Measurements from ENCODE around the gene PSG7.
"Not testable (repeated sequence)": the region's sequence is repeated elsewhere in the genome, so short reads cannot be mapped to it uniquely, and the experiment has no call there.

Gene PSG7

DNA sequence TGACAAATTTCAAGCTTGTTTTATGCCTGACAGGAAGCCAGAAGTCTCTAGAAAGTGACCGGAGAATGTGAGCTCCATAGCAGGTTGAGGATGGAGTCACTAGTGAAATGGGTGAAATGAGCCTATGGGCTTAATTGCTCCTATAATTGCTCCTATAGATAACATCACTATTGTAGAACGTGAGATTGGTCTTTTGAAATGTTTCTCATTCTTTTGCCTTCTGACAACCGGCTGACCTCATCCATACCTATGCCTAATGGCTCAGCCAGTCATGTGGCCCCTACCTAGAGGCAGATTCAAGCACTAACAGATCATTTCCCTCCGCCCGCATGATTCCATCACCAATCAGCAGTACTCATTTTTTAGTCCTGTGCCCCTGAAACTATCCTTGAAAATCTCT, 23.5 kb downstream of the PSG7 start:
- DNase-seq: not testable (repeated sequence)

DNA sequence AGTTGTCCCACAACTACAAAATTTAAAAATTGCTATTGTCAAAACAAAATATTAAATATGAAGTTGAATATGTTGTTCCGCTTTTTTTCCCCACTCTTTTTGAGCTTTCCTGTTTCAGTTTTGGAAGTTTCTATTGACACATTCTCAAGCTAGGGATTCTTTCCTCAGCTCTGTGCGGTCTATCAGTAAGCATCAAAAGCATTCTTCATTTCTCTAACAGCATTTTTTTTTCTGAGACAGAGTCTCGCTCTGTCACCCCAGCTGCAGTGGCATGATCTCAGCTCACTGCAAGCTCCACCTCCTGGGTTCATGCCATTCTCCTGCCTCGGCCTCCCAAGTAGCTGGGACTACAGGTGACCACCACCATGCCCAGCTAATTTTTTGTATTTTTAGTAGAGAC, 24.1 kb downstream of the PSG7 start:
- DNase-seq: not testable (repeated sequence)

DNA sequence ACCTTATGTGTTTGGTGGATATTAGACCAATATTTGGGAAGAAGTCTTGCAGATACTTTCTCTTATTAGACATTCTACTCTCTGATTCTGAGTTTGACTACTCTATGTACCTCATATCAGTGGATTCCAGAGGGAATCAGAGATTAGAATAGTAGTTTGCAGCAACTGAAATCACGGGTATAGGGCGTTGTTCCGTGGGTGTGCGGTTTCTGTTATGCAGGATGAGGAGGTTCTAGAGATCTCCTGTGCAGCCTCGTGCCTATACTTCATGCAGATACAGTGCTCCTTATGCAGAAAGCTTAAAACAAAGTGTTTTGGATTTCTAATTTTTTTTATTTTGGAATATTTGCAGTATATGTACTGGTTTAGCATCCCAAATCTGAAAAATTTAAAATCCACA, 25.3 kb downstream of the PSG7 start:
- not testable (repeated sequence) for DNase-seq

DNA sequence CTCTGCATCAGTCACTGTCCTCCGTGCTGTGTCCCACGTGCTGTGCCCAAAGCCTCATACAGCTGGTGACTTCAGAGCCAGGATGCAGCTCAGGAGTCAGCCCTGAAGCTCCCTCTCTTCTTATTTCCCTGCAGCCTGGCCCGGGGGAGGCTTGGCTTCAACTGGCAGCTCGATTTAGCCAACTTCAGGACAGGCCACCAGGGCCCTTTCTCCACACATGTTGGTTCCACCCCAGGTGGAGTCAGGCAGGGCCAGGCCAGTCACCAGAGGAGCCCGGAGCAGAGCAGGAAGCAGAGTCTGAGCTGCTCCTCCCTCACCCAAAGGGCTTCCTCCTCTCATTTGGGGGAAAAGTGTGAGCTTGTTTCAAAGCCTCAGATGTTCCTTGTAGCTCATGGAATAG, 30.8 kb downstream of the PSG7 start:
- DNase-seq: not testable (repeated sequence)

DNA sequence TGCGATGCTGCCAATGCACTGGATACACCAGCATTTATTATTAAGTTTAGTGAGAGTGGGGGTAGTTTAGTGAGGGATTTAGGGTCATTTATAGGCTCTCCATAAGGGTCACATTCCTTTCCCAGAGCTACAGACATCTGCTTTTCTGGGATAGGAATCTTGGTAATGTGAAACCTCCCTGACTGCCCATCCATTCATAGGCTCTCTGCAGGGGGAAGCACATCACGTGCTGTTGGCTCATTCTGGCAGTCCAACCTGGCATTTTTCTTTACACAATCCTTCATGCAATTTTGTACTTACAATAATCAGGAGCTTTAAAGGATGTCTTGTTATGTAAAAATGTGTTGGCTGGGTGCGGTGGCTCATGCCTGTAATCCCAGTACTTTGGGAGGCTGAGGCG, 36.4 kb downstream of the PSG7 start:
- DNase-seq: not testable (repeated sequence)

DNA sequence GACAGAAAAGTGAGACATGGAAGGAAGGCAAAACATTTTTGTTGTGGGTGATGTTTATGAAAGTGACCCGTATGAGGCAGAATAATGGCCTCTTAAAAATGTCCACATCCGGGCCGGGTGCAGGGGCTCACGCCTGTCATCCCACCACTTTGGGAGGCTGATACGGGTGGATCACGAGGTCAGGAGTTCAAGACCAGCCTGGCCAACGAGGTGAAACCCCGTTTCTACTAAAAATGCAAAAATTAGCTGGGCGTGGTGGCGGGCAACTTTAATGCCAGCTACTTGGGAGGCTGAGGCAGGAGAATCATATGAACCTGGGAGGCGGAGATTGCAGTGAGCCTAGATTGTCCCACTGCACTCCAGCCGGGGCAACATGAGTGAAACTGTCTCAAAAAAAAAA, 37.3 kb downstream of the PSG7 start:
- DNase-seq: not testable (repeated sequence)

DNA sequence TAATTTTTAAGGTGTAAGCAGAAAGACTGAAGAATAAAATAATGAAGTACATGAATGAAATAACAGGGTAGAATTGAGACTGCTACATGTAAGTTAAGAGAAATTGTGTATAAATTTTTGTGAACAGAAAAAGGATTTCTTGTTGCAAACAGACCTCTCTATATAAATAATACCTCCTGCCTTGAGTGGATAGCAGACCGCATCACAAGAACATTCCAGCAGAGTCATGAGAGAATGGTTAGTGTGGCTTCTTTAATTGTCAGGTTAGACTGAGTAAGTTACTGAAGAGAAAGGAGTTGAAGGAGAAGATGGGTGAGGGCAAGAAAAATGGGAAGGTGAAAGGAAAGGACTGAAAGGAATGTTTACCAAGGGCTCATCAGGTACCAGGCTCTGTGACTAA, 37.9 kb downstream of the PSG7 start:
- not testable (repeated sequence) for DNase-seq

DNA sequence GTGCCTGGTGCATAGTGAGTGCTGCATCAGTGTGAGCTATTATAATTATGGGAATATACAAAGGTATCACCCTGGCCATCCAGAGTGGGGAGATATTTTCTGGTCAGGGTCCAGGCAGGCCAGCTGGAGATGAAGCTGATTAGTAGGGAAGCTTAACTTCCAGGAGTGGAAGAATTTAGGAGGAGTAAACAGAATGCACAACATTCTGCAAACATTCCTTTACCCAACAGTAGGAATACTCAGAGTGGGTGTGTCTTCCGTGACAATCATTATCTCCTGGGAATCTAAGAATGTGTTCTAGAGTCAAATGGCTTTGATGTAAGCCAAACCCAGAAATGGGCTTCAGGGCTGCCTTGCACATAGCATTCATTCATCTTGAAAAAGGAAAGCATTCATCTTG, 38.4 kb downstream of the PSG7 start:
- not testable (repeated sequence) for DNase-seq

DNA sequence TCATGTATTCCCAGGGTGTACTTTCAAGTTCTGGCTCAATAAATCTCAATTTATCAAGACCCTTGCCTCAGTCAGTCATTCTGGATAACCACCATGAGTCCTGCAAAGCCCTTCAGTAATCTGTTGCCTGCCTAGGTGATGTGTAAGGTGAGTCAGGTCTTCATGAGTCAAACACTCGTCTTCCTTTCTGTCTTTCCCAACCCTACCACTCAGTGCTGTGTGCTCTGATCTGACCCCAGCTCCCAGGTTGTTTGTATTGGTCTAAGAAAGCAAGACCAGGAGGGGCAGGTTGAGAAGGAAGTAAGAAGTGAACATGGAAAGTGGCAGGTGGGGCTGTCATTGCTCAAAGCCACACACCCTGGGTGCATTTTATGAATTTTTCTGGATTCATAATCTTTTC, 39.3 kb downstream of the PSG7 start:
- not testable (repeated sequence) for DNase-seq

DNA sequence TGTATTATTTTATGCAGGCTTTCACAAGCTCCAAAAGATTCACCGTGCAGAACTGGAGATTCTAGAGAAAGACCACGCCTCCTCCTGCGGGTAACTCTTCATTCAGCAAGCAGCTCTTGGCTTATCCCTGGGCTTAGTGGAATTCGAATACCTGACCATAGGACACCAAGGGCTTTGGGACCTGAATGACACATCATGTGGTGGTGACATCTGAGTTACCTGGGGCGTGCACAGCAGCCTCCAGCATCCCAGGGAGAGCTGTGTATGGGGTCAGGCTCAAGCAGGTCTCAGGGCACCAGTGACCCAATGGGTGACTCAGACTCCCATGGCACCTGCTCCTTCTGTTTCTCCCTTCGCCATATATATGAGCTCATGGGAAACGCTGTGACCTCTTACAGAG, 46.6 kb downstream of the PSG7 start:
- not testable (repeated sequence) for DNase-seq

DNA sequence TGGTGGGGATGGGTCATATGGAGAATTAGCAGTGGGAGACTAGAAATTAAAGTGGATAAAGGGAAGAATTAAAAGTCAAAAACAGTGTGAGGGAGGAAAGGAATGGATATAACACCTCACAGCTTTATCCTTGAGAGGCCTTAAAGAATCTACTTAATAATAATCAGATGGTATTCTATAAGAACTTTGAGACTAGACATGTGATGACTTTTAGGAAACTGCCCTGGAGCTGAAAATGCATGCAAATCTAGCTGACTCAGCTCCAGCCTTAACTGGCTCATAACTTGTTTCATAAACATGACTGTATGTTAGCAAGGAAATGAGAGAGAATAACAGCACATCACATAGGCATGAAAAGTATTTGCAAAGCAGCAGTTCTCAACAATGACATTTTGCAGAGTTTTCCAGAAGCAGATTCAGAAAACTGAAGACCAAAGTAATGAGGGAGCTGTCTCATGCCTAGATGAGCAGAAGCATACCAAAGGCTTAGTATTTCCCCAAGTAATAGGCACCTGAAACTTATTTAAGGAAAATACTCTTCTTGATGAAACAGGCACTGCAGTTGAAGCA, 49.0 kb downstream of the PSG7 start:
- DNase-seq: not testable (repeated sequence)

DNA sequence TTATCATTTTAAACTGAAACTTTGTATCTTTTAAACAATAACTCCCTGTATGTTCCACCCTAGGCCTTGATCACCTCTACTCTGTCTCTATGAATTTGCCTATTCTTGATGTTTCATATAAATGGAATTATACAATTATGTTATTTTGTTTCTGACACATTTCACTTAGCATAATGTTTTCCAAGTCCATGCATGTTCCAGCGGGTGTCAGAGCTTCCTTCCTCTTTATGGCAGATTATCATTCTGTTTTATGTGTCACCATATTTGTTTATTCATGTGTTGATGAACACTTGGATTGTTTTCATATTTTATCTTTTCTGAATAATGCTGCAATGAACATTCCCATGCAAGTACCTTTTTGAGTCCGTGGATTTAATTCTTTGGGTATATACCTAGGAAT, 54.3 kb downstream of the PSG7 start:
- DNase-seq: not testable (repeated sequence)

DNA sequence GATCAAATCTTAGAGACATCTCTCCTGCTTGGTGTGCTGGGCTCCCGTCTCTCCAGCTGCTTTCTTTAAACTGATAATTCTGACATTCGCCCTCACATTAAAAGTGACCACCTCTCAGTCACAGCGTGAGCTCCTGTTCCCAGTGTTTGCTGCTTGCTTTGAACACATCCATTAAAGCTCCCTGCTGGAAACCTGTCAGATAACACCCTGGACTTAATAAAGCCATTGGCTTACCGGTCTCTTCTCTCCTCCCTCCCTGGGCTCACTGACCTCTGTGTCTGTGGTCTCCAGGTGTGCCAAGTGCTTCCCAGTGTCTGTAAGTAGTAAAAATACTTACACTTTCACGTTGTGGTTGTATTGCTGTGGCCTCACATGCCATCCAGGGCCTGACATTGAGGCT, 55.0 kb downstream of the PSG7 start:
- not testable (repeated sequence) for DNase-seq

DNA sequence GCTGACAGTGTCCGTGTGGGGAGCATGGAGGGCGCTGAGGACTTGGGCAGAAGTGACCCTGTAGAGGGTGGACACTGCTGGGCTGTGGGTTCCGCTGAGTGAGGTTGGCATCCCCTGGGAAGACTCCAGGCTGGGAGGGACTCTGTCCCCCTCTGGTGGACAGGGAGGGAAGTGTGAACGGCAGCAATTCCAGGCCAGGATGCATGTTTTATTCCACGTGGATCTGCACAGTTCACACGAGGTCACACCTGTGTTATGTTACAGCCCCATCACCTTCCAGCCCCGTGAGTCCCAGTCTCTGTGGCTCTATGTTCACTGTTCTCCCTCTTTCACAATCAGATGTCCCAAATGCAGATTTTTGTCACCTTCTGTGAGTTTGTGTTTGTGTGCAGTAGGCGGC, 55.7 kb downstream of the PSG7 start:
- DNase-seq: peak in 1 of 2 experiments; percentile 19

DNA sequence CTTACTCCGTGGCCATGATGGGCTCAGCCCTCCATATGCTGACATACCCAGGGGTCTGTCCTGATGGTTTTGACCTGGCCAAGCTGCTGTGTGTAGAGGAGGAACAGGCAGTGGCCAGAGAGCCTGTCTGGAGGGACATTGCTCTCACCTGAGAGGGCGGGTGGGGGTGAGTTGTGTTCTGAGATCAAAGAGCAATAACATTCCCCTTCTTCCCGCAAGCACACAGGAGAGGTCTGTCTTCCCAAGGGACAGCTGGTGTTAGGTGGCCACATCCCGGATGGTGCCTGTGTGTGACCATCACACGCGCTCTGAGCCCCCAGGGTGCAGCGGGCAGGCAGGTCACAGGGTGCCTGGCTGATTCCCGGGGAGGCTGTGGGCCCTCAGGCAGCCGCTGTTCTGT, 56.4 kb downstream of the PSG7 start:
- DNase-seq: not testable (repeated sequence)

DNA sequence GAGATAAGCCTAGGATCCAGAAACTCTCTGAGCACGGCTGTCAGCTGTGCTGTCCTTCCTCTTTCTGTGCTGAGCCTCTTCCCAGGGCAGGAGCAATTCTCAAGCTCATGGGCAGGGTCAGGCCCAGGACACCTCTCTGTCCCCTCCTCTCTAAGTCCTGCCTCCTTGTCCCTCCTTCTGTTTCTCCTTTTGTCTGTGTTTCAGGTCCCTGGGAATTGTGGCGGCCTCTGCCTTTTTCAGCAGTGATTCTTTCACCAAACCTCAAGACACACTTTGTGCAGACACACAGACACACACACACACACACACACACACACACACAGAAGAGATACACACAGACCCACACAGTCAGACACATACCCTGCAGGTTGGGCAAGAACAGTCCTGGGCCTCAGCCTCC, 57.4 kb downstream of the PSG7 start, which contains the start of gene PSG1:
Gene PSG1, minus strand, starts transcription at position 101 of the 400 bp plus-strand sequence. CDS start 132 bp downstream, outside the sequence.
- DNase-seq: no peak

DNA sequence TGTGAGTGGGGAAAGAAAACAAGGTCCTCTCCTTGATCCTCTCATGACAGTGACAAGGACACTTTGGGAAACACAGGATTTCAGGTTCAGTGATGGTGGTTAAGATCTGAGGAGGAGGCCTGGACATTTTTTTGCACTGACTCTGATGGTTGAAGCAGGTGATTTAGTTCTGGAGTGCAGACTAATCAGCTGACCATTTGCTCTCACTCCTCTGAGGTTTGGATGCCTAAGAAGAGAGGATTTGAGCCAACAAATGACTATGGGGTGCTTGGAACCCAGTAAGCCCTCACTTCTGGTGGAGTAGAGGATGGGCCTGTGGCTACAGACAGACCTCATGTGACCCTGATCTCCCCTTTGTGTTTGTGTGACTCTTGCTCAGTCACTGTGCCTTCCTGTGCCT, 60.4 kb downstream of the PSG7 start:
- not testable (repeated sequence) for DNase-seq

DNA sequence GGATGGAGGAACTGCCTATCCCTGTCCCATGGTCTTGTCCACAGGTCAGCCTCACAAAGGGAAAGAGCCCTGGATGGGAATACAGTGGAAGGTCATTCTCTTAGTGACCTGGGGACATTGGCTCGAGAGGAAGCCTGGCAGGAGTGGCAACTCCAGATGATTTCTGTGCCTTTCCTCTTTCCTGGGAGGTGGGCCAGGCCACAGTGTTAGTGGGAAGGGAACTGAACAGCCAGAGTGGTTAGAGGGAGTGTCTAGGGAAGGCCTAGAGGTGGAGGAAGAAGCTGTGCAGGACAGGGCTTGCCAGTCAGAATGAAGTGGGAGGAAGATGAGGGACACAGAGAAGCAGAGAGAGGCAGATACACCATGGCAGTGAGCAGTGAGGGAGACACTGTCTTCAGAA, 61.1 kb downstream of the PSG7 start:
- not testable (repeated sequence) for DNase-seq

DNA sequence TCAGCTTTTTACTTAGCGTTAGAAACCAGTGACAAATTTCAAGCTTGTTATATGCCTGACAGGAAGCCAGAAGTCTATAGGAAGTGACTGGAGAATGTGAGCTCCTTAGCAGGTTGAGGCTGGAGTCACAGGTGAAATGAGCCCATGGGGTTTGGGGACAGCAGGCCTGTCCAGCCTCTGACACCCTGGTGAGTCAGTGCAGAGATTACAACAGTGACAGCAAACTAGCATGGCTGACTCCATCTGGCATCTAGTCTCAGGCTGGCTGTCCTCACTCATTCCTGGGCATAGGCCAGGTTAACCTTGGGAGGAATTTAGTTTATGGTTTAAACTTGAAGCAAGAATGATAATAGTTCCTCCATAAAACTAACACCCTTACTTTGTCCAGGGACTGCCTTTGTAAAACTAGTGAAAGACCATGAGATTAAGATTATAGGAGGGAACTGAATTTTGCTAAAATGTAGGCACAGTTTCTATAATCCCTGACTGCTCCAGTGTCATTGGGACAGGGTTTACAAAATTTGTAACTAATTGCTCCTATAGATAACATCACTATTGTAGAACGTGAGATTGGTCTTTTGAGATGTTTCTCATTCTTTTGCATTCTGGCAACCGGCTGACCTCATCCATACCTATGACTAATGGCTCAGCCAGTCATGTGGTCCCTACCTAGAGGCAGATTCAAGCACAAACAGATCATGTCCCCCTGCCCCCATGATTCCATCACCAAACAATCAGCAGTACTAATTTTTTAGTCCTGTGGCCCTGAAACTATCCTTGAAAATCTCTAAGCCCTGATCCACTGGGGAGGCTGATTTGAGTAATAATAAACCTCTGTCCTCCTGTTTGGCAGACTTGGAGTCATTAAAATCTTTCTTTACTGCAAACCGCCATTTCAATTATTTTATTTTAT, 61.9 kb downstream of the PSG7 start:
- DNase-seq: not testable (repeated sequence)

DNA sequence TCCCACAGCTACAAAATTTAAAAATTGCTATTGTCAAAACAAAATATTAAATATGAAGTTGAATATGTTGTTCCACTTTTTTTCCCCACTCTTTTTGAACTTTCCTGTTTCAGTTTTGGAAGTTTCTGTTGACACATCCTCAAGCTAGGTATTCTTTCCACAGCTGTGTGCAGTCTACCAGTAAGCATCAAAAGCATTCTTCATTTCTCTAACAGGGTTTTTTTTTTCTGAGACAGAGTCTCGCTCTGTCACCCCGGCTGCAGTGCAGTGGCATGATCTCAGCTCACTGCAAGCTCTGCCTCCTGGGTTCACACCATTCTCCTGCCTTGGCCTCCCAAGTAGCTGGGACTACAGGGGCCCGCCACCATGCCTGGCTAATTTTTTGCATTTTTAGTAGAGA, 62.9 kb downstream of the PSG7 start:
- DNase-seq: not testable (repeated sequence)

Measured in activated T-cell treated with anti-CD3 and anti-CD28 coated beads, Interleukin-2, amount 50 U/mL, for 48 hours (primary cell).